GM12878 (cell line): ENCODE measurements around the gene MUC12. TPM values are rescaled to one million over a fixed set of nuclear protein-coding genes. Genes with fewer than 3 reads are reported as not detected.

Experiments used
- ATAC-seq: fragments of 200-7000 bp; cut with Tn5 transposase; 3 replicates; pipeline ENCODE4 v1.9.1; 2020; ENCODE audit warnings: mild to moderate bottlenecking, moderate library complexity
- BruUV-seq: library from RNA; stranded (reverse); fragments of 400-500 nt; replicated peaks from 2 replicates; lab custom pipeline; 2021; lab: Mats Ljungman, UMichigan
- CTCF ChIA-PET: fragments of 300-600 bp; sonication (Branson Sonifier 250); formaldehyde crosslinking; extraction: SDS; loops from one replicate; lab custom pipeline; 2021; ENCODE audit warnings: inconsistent platforms; lab: Yijun Ruan, JAX
- POLR2A ChIA-PET: fragments of 350-600 bp; formaldehyde crosslinking; extraction: SDS; loops from one replicate; lab custom pipeline; 2021; ENCODE audit warnings: inconsistent platforms; lab: Charles Lee
- RAD21 ChIA-PET: fragments of 300-600 bp; sonication (Branson Sonifier 250); formaldehyde crosslinking; loops from one replicate; lab custom pipeline; 2023; ENCODE audit warnings: antibody characterized with exemption; ENCODE audit not compliant: unreplicated experiment; lab: Charles Lee
- SMC1A ChIA-PET: fragments of 300-600 bp; sonication (Branson Sonifier 250); formaldehyde crosslinking; loops from one replicate; lab custom pipeline; 2023; ENCODE audit not compliant: unreplicated experiment, uncharacterized antibody; lab: Charles Lee
- DNase-seq: peaks from one replicate; pipeline ENCODE4 v3.0.0-alpha.2; 2011; ENCODE audit warnings: low read depth, low spot score
- FAIRE-seq: peaks from 3 replicates; lab custom pipeline; 2011; peaks lifted over from hg19 to GRCh38; lab: Jason Lieb, UNC
- H2AFZ ChIP-seq: 2 replicates; pipeline ENCODE4 v1.6.0; 2011; ENCODE audit warnings: low read depth, low read length, control low read depth; ENCODE audit not compliant: control insufficient read depth
- H3K27ac ChIP-seq: 2 replicates; pipeline ENCODE4 v1.5.1; 2011; ENCODE audit warnings: control low read depth; ENCODE audit not compliant: control insufficient read depth, insufficient read depth
- H3K27me3 ChIP-seq, 2 experiments: replicated peaks in 1 of 2; 2 replicates each; pipeline versions ENCODE4 v1.6.0 to v1.6.1; 2011; ENCODE audit warnings: low read length in 1 of 2; ENCODE audit not compliant: control insufficient read depth in 2 of 2, insufficient read depth in 2 of 2
- H3K36me3 ChIP-seq, 2 experiments: 2 replicates each; pipeline ENCODE4 v1.5.1; 2011; ENCODE audit warnings: low read length in 1 of 2; ENCODE audit not compliant: control insufficient read depth in 2 of 2, insufficient read depth in 2 of 2
- H3K4me1 ChIP-seq: 2 replicates; pipeline ENCODE4 v1.6.1; 2011; ENCODE audit warnings: mild to moderate bottlenecking, low read length, moderate library complexity, mixed read lengths; ENCODE audit not compliant: control insufficient read depth, insufficient read depth
- H3K4me2 ChIP-seq: 2 replicates; pipeline ENCODE4 v1.6.0; 2011; ENCODE audit warnings: control low read depth; ENCODE audit not compliant: control insufficient read depth, insufficient read depth
- H3K4me3 ChIP-seq: fragments of 200-600 bp; sonication (generic); 2 replicates; pipeline ENCODE4 v1.5.1; 2016
- H3K79me2 ChIP-seq: 2 replicates; pipeline ENCODE4 v1.6.0; 2011; ENCODE audit warnings: low read length; ENCODE audit not compliant: control insufficient read depth, insufficient read depth
- H3K9ac ChIP-seq: 2 replicates; pipeline ENCODE4 v1.8.0; 2011; ENCODE audit warnings: low read length, control low read depth, mixed read lengths; ENCODE audit not compliant: control insufficient read depth, insufficient read depth
- H3K9me3 ChIP-seq: replicated peaks from 3 replicates; pipeline ENCODE4 v1.5.1; 2011; ENCODE audit warnings: mild to moderate bottlenecking, low read length; ENCODE audit not compliant: control insufficient read depth, insufficient read depth
- H4K20me1 ChIP-seq: 2 replicates; pipeline ENCODE4 v1.6.0; 2011; ENCODE audit not compliant: control insufficient read depth, insufficient read depth
- ATF3 ChIP-seq: IDR thresholded peaks from 2 replicates; pipeline ENCODE4 v1.6.1; 2011; ENCODE audit warnings: low read depth, mild to moderate bottlenecking, low read length, moderate library complexity, borderline replicate concordance; ENCODE audit errors: extremely low read depth
- CHD2 ChIP-seq: IDR thresholded peaks from 2 replicates; pipeline ENCODE4 v1.6.1; 2011; ENCODE audit warnings: low read depth, low read length, improper control_type of control experiment, borderline replicate concordance
- CREB1 ChIP-seq: IDR thresholded peaks from 2 replicates; pipeline ENCODE4 v1.6.1; 2012; ENCODE audit warnings: low read depth, mild to moderate bottlenecking, inconsistent platforms
- CREM ChIP-seq: IDR thresholded peaks from 2 replicates; pipeline ENCODE4 v1.6.1; 2014; ENCODE audit warnings: antibody characterized with exemption, low read depth
- MXI1 ChIP-seq: fragments of 150-350 bp; IDR thresholded peaks from 2 replicates; pipeline ENCODE4 v1.6.1; 2011; ENCODE audit warnings: low read depth, mild to moderate bottlenecking, inconsistent platforms, low read length, improper control_type of control experiment
- PRDM15 ChIP-seq: fragments of 450-650 bp; formaldehyde crosslinking; IDR thresholded peaks from 2 replicates; pipeline ENCODE4 v1.4.0; 2020; ENCODE audit warnings: mild to moderate bottlenecking, moderate library complexity
- REST ChIP-seq: IDR thresholded peaks from 2 replicates; pipeline ENCODE4 v1.6.1; 2012; ENCODE audit warnings: mild to moderate bottlenecking, low read depth, low read length
- SUZ12 ChIP-seq: fragments of 200-600 bp; sonication (generic); IDR thresholded peaks from one replicate; pipeline ENCODE4 v1.6.1; 2018; ENCODE audit warnings: antibody characterized with exemption, mild to moderate bottlenecking; ENCODE audit not compliant: unreplicated experiment
- ZBTB11 ChIP-seq: fragments of 450-650 bp; formaldehyde crosslinking; IDR thresholded peaks from 2 replicates; pipeline ENCODE4 v1.5.0; 2022; ENCODE audit warnings: mild to moderate bottlenecking, missing genetic modification characterization
- WGBS: methylation state at CpG from one replicate; pipeline ENCODE4 v1.1.6; 2016; ENCODE audit warnings: low lambda C conversion rate; ENCODE audit not compliant: insufficient replicate concordance, insufficient coverage; ENCODE audit errors: missing lambda C conversion rate; 5-methylcytosine and 5-hydroxymethylcytosine counted together
- in situ Hi-C: fragments of 300-500 bp; cut with MboI; formaldehyde crosslinking; loops from 9 replicates; pipeline ENCODE4 v1.14.3; 2018; ENCODE audit warnings: mixed read lengths
- intact Hi-C: fragments of 100-400 bp; cut with micrococcal nuclease; formaldehyde crosslinking; loops from one replicate; pipeline ENCODE4 v1.14.2; 2022; ENCODE audit not compliant: unreplicated experiment
- polyA plus RNA-seq, 11 experiments: library from polyadenylated mRNA; depleted of rRNA in 4 of 11; unstranded in 6 of 11; stranded (reverse) in 5 of 11; fragments of >200 nt; fragmentation: Nextera tagmentation in 4 of 11; fragmentation: Illumina TruSeq in 1 of 11; extraction: Ambion mirVana in 4 of 11; extraction: Trizol in 1 of 11; gene quantifications; 1 replicate in 1 of 11; 2 replicates in 10 of 11; pipeline versions ENCODE4 v1.2.1 to v1.2.3, GENCODE V29; 2011 to 2016; ENCODE audit warnings: inconsistent platforms in 2 of 11, missing spikeins in 2 of 11, low read depth in 1 of 11
- total RNA-seq, 4 experiments: library from RNA; depleted of rRNA in 3 of 4; stranded (reverse); fragments of >200 nt in 3 of 4; fragmentation: Illumina TruSeq in 1 of 4; extraction: Trizol in 1 of 4; gene quantifications; 2 replicates each; pipeline versions ENCODE4 v1.2.1 to v1.2.3, GENCODE V29; 2013 to 2021

The MUC12 gene
- total and polyA plus RNA-seq, 10 of the 15 experiments (the other 5 are each of a cell fraction or from before 2014, with no cell fraction given), result 1.7 to 4.5 (median 2.6) TPM

GRCh38 chr7:100944138-100944537 lies 25.2 kb upstream of the MUC12 start (continued):
- TF ChIP-seq REST, result no peak
- TF ChIP-seq PRDM15, result no peak
- no peak for TF ChIP-seq CHD2
- TF ChIP-seq, all 136 proteins: peak for 0

GRCh38 chr7:100946111-100946510 lies 23.3 kb upstream of the MUC12 start:
- ChIA-PET RAD21 (no interaction called here), POLR2A (no interaction called here), CTCF (no interaction called here), SMC1A (no interaction called here)
- H3K79me2 ChIP-seq, result no peaks in the 10 kb centered on the region
- ATAC-seq (no peak; the same call in 2 of the 3 replicates), DNase-seq (no peak), FAIRE-seq (no peak)
- no peak overlapping the region for H2AFZ ChIP-seq
- H3K27me3 ChIP-seq, result peaks cover 0 to 2% of the 10 kb centered on the region in 2 experiments; a peak in 1 of 4 replicates
- BruUV-seq, result no TSS peak
- no peaks in the 10 kb centered on the region for H3K36me3 ChIP-seq
- H4K20me1 ChIP-seq, result no peaks in the 10 kb centered on the region
- in situ Hi-C loops (no loop called here), intact Hi-C loops (no loop called here)
- H3K9ac ChIP-seq, result no peak overlapping the region
- H3K4me1 ChIP-seq, result 0 out of 2 replicates have a peak, but pooled peaks cover 3% of the 10 kb centered on the region
- WGBS, result 60% methylated on average over 4 of the region's 4 CpGs
- no peak overlapping the region for H3K4me2 ChIP-seq
- no peak overlapping the region for H3K4me3 ChIP-seq
- no peaks in the 10 kb centered on the region; the same call in 2 of the 3 replicates for H3K9me3 ChIP-seq
- H3K27ac ChIP-seq, result no peak overlapping the region
- TF ChIP-seq MXI1 (no peak), ZBTB11 (CRISPR knock-in tag) (no peak), CREB1 (no peak), SUZ12 (no peak), CREM (no peak), ATF3 (no peak)
